GM18508 (cell line): Measurements from ENCODE around the gene TEX11.

Experiments used
- ATAC-seq: cut with Tn5 transposase; IDR thresholded peaks from one replicate; pipeline ENCODE4 v1.9.1; 2021; ENCODE audit warnings: moderate number of reproducible peaks; ENCODE audit not compliant: insufficient read depth, unreplicated experiment

TEX11 gene

GRCh38 chrX:70508296-70508911 is 400.1 kb downstream of the TEX11 start:
- no peak for ATAC-seq

GRCh38 chrX:70505451-70505841 is 403.1 kb downstream of the TEX11 start:
- no peak for ATAC-seq

GRCh38 chrX:70504772-70505450 is 403.6 kb downstream of the TEX11 start:
- no peak for ATAC-seq

DNA sequence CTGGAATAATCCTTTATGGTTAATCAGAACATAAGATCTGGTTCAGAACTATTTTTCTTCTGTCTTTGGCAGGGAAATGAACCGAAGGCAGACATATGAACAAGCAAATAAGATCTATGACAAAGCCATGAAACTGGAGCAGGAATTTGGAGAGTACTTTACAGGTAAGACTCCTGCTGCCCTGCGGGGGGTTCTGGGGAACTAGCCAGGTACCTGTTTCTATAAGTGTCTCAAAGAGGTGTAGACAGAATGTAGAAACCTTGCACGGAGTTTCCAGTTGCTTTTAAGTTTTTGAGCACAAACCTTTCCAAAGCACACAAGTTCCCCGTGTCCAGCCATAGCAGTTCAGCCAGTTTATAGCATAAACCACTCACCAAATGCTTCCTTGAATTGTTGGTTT is 407.7 kb downstream of the TEX11 start:
- no peak for ATAC-seq

DNA sequence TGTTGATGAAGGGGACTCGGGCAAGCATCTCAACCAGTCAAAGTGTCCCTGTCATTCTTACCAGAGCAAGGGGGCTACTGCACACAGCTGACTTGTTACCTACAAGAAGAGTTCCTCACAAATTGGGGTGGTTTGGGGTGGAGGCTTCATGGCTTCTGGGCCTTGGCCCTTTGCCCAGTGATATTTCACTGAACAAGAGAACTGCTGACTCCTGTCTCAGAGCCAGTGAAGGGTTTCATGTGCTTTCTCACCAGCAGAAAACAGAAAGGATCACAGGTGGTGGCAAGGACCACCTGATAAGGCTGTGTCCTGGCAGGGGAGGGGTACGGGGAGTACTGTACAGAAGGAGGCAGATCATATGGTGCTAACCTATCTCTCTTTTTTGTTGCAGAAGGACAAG is 410.4 kb downstream of the TEX11 start:
- no peak for ATAC-seq

GRCh38 chrX:70497026-70497425 is 411.5 kb downstream of the TEX11 start:
- ATAC-seq, result no peak

GRCh38 chrX:70496491-70496890 is 412.0 kb downstream of the TEX11 start:
- ATAC-seq, result no peak

DNA sequence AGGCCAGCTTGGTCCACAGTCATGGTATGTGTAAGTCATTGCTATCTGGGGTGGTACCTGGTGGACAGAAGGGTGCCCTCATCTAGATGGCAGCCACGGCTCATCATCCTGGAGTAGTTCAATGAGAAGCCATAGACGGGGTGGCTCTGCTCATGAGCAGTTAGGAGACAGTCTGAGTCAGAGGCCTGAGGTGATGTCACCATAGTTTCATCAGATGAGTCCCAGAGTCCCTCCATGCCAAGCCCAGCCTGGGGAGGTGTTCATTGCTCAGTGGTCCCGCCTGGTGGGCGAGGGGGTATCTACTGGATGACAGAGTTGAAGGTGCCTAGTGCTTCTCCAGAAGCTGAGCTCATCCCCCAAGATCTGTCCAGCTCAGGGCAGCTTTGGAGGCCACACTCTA is 414.1 kb downstream of the TEX11 start:
- no peak for ATAC-seq

- ATAC-seq, result no peak
Observed at GRCh38 chrX:70488856-70489255, 419.7 kb downstream of the TEX11 start.

GRCh38 chrX:70485466-70485865 is 423.0 kb downstream of the TEX11 start:
- ATAC-seq, result no peak

DNA sequence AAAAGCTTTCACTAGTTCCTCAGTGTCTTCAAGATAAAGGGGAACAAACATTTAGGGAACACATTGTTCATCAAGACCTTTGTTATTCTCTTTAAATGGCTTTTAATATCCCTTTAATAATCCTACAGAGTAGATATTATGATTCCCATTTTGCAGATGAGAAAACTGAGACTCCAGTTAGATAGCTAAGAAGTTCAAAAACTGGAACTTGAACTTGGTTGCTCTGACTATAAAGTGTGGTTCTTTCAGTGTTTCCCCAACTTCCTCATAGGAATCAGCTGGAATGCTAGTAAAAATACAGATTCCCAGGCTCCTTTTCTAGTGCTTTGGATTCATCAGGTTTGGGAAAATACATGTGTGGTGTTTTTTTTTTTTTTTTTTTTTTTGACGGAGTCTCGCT is 426.2 kb downstream of the TEX11 start:
- ATAC-seq, result no peak

DNA sequence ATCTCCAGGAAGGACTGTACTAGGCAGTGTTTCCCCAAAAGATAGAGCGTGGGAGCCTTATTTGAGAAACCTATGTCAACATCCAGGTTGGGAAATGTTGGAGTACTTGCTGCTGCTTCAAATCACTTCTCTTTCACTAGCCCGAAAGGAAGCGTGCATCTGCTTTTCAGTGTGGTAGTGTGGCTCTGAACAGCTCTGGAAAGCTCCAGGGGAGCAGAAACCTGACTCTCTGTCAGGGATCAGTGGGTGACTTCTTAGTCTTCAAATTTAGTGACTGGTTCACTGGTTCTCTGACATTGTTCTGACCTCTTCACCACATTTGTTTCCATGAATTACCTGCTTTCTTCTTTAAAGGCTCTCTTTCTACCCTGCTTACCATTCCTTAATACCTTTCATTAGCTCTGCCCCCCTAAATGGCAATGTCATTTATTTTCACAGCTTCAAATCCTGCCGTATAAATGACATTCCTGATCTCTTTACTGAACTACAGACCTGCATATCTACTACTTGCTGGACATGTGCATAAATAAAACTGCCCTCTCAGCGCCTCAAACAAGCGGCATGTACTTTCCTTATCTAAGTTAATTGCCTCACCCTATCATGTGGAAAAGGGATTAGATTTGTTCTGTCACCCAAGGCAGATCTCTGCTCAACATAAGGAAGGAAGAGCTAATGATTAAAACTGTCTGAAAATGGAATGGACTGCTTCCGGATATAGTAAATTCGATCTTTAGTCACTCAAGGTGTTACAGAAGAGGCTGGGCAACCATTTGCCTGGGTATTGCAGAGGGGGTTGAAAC is 426.8 kb downstream of the TEX11 start:
- ATAC-seq, result no peak

DNA sequence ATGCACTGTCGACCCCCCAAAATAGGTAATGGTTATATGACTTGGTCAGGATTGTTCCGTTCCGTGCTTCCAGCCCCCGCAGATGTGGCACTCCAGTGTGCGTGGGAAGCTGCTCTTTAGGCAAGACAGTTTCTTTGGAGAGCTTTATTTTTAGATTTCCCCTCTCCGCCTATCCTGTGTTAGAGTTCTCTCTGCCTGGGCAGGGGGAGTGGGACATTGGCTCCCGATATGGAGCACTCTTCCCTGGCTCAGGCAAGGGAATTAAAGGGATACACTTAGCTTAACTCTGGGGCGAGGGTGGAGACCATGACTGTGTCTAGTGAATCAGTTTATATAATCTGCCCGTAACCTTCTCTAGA is 427.9 kb downstream of the TEX11 start:
- no peak for ATAC-seq

DNA sequence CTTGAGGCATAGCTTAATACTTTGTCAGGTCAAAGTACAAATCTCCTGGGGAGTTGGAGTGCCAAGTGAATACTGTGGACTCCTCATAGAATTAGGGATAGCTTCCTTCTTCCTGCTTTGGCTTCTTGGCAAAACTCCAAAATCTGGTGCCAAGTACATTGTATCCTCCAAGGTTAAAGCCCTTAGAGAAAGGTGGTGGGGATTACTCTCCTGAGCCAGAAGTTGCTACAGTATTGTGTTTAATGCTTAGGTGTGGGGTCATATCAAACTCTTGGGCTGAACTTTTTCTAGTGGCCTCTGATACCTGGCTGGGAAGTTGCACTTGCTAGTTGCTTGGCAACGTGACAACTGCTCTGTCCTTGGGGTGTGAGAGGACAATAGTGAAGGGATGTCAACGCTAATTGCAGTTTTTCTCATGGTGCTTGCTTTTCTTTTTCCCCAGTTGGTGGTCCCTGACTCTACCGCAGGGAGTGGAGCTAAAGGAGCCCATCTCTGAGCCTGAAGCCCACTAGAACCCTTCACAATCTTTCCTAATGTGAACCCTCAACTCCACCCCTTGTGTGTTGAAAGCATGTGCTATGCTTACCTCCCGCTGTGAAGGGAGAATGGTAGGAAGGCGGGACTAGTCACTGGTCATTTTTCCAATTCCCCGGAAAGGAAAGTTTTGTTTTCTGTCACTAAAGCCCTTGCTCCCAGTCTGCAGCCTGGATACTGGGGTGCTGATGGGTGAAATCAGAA is 428.4 kb downstream of the TEX11 start:
- ATAC-seq, result no peak

GRCh38 chrX:70479247-70479921 is 429.1 kb downstream of the TEX11 start:
- no peak for ATAC-seq
